ENCODE measurements around the gene ACOX2.

Gene ACOX2

GRCh38 chr3:58560771-58561311 lies 23.9 kb upstream of the ACOX2 start:
- Histone ChIP-seq H3K4me3 (ENCODE audit: low read depth, low read length) (no peak overlapping the region), H3K4me1 (no peaks in the 10 kb centered on the region), H3K79me2 (no peaks in the 10 kb centered on the region), H3K36me3 (ENCODE audit: control insufficient read depth, insufficient read depth, low read length) (no peaks in the 10 kb centered on the region), H3K9me3 (ENCODE audit: control insufficient read depth, low read length) (no peaks in the 10 kb centered on the region), H2AFZ (no peak overlapping the region), H3K9ac (no peak overlapping the region), H3K27ac (no peak overlapping the region), H3K4me2 (ENCODE audit: low read length) (no peak overlapping the region), H3K27me3 (ENCODE audit: control insufficient read depth, insufficient read depth, low read length) (no peaks in the 10 kb centered on the region)
- TF ChIP-seq CTCF (IDR thresholded peaks at IDR 0.05), result no peak

GRCh38 chr3:58559586-58559985 lies 22.6 kb upstream of the ACOX2 start:
- Histone ChIP-seq H3K4me1 (no peaks in the 10 kb centered on the region), H3K9ac (no peak overlapping the region), H3K27ac (no peak overlapping the region), H3K79me2 (no peaks in the 10 kb centered on the region), H3K4me2 (ENCODE audit: low read length) (no peak overlapping the region), H3K9me3 (ENCODE audit: control insufficient read depth, low read length) (no peaks in the 10 kb centered on the region), H2AFZ (no peak overlapping the region), H3K4me3 (ENCODE audit: low read depth, low read length) (no peak overlapping the region), H3K27me3 (ENCODE audit: control insufficient read depth, insufficient read depth, low read length) (no peaks in the 10 kb centered on the region), H3K36me3 (ENCODE audit: control insufficient read depth, insufficient read depth, low read length) (no peaks in the 10 kb centered on the region)
- no peak for TF ChIP-seq CTCF (IDR thresholded peaks at IDR 0.05)

- no peak for TF ChIP-seq CTCF (IDR thresholded peaks at IDR 0.05)
- no peak overlapping the region for H3K9ac ChIP-seq
Observed at GRCh38 chr3:58557491-58557890, 20.5 kb upstream of the ACOX2 start.

GRCh38 chr3:58556761-58557221 lies 19.8 kb upstream of the ACOX2 start:
- Histone ChIP-seq H3K4me2 (ENCODE audit: low read length) (no peak overlapping the region), H3K9ac (no peak overlapping the region), H3K27ac (no peak overlapping the region), H3K4me3 (ENCODE audit: low read depth, low read length) (no peak overlapping the region), H3K4me1 (no peaks in the 10 kb centered on the region), H3K9me3 (ENCODE audit: control insufficient read depth, low read length) (no peaks in the 10 kb centered on the region), H3K27me3 (ENCODE audit: control insufficient read depth, insufficient read depth, low read length) (no peaks in the 10 kb centered on the region), H2AFZ (no peak overlapping the region), H3K36me3 (ENCODE audit: control insufficient read depth, insufficient read depth, low read length) (no peaks in the 10 kb centered on the region), H3K79me2 (no peaks in the 10 kb centered on the region)
- TF ChIP-seq CTCF (IDR thresholded peaks at IDR 0.05), result no peak

More at GRCh38 chr3:58557491-58557890, 20.5 kb upstream of the ACOX2 start:
- H3K4me2 ChIP-seq (ENCODE audit: low read length), result no peak overlapping the region
- H3K27ac ChIP-seq, result no peak overlapping the region
- no peaks in the 10 kb centered on the region for H3K4me1 ChIP-seq
- H3K27me3 ChIP-seq (ENCODE audit: control insufficient read depth, insufficient read depth, low read length), result no peaks in the 10 kb centered on the region
- H3K36me3 ChIP-seq (ENCODE audit: control insufficient read depth, insufficient read depth, low read length), result no peaks in the 10 kb centered on the region
- no peaks in the 10 kb centered on the region for H3K9me3 ChIP-seq (ENCODE audit: control insufficient read depth, low read length)
- no peak overlapping the region for H3K4me3 ChIP-seq (ENCODE audit: low read depth, low read length)
- H3K79me2 ChIP-seq, result no peaks in the 10 kb centered on the region
- no peak overlapping the region for H2AFZ ChIP-seq

- H3K27ac ChIP-seq, result no peak overlapping the region
- no peak overlapping the region for H2AFZ ChIP-seq
- no peaks in the 10 kb centered on the region for H3K79me2 ChIP-seq
- H3K9ac ChIP-seq, result no peak overlapping the region
- no peak overlapping the region for H3K4me3 ChIP-seq (ENCODE audit: low read depth, low read length)
- H3K9me3 ChIP-seq (ENCODE audit: control insufficient read depth, low read length), result no peaks in the 10 kb centered on the region
- no peaks in the 10 kb centered on the region for H3K27me3 ChIP-seq (ENCODE audit: control insufficient read depth, insufficient read depth, low read length)
- no peaks in the 10 kb centered on the region for H3K4me1 ChIP-seq
- H3K4me2 ChIP-seq (ENCODE audit: low read length), result no peak overlapping the region
- no peaks in the 10 kb centered on the region for H3K36me3 ChIP-seq (ENCODE audit: control insufficient read depth, insufficient read depth, low read length)
- TF ChIP-seq CTCF (IDR thresholded peaks at IDR 0.05), result no peak
Observed at GRCh38 chr3:58556001-58556400, 19.0 kb upstream of the ACOX2 start.

Measured in parathyroid adenoma (tissue), 2 donors.